GM12878 (cell line): ENCODE measurements around the gene RNF34. TPM values are rescaled to one million over a fixed set of nuclear protein-coding genes. Genes with fewer than 3 reads are reported as not detected.

Experiments used
- ATAC-seq: fragments of 200-7000 bp; cut with Tn5 transposase; 3 replicates; pipeline ENCODE4 v1.9.1; 2020; ENCODE audit warnings: mild to moderate bottlenecking, moderate library complexity
- BruUV-seq: library from RNA; stranded (reverse); fragments of 400-500 nt; replicated peaks from 2 replicates; lab custom pipeline; 2021; lab: Mats Ljungman, UMichigan
- CTCF ChIA-PET: fragments of 300-600 bp; sonication (Branson Sonifier 250); formaldehyde crosslinking; extraction: SDS; loops from one replicate; lab custom pipeline; 2021; ENCODE audit warnings: inconsistent platforms; lab: Yijun Ruan, JAX
- POLR2A ChIA-PET: fragments of 350-600 bp; formaldehyde crosslinking; extraction: SDS; loops from one replicate; lab custom pipeline; 2021; ENCODE audit warnings: inconsistent platforms; lab: Charles Lee
- RAD21 ChIA-PET: fragments of 300-600 bp; sonication (Branson Sonifier 250); formaldehyde crosslinking; loops from one replicate; lab custom pipeline; 2023; ENCODE audit warnings: antibody characterized with exemption; ENCODE audit not compliant: unreplicated experiment; lab: Charles Lee
- SMC1A ChIA-PET: fragments of 300-600 bp; sonication (Branson Sonifier 250); formaldehyde crosslinking; loops from one replicate; lab custom pipeline; 2023; ENCODE audit not compliant: unreplicated experiment, uncharacterized antibody; lab: Charles Lee
- DNase-seq: peaks from one replicate; pipeline ENCODE4 v3.0.0-alpha.2; 2011; ENCODE audit warnings: low read depth, low spot score
- FAIRE-seq: peaks from 3 replicates; lab custom pipeline; 2011; peaks lifted over from hg19 to GRCh38; lab: Jason Lieb, UNC
- H2AFZ ChIP-seq: 2 replicates; pipeline ENCODE4 v1.6.0; 2011; ENCODE audit warnings: low read depth, low read length, control low read depth; ENCODE audit not compliant: control insufficient read depth
- H3K27ac ChIP-seq: 2 replicates; pipeline ENCODE4 v1.5.1; 2011; ENCODE audit warnings: control low read depth; ENCODE audit not compliant: control insufficient read depth, insufficient read depth
- H3K27me3 ChIP-seq, 2 experiments: replicated peaks in 1 of 2; 2 replicates each; pipeline versions ENCODE4 v1.6.0 to v1.6.1; 2011; ENCODE audit warnings: low read length in 1 of 2; ENCODE audit not compliant: control insufficient read depth in 2 of 2, insufficient read depth in 2 of 2
- H3K36me3 ChIP-seq, 2 experiments: 2 replicates each; pipeline ENCODE4 v1.5.1; 2011; ENCODE audit warnings: low read length in 1 of 2; ENCODE audit not compliant: control insufficient read depth in 2 of 2, insufficient read depth in 2 of 2
- H3K4me1 ChIP-seq: 2 replicates; pipeline ENCODE4 v1.6.1; 2011; ENCODE audit warnings: mild to moderate bottlenecking, low read length, moderate library complexity, mixed read lengths; ENCODE audit not compliant: control insufficient read depth, insufficient read depth
- H3K4me2 ChIP-seq: 2 replicates; pipeline ENCODE4 v1.6.0; 2011; ENCODE audit warnings: control low read depth; ENCODE audit not compliant: control insufficient read depth, insufficient read depth
- H3K4me3 ChIP-seq: fragments of 200-600 bp; sonication (generic); 2 replicates; pipeline ENCODE4 v1.5.1; 2016
- H3K79me2 ChIP-seq: 2 replicates; pipeline ENCODE4 v1.6.0; 2011; ENCODE audit warnings: low read length; ENCODE audit not compliant: control insufficient read depth, insufficient read depth
- H3K9ac ChIP-seq: 2 replicates; pipeline ENCODE4 v1.8.0; 2011; ENCODE audit warnings: low read length, control low read depth, mixed read lengths; ENCODE audit not compliant: control insufficient read depth, insufficient read depth
- H3K9me3 ChIP-seq: replicated peaks from 3 replicates; pipeline ENCODE4 v1.5.1; 2011; ENCODE audit warnings: mild to moderate bottlenecking, low read length; ENCODE audit not compliant: control insufficient read depth, insufficient read depth
- H4K20me1 ChIP-seq: 2 replicates; pipeline ENCODE4 v1.6.0; 2011; ENCODE audit not compliant: control insufficient read depth, insufficient read depth
- ASH2L ChIP-seq: fragments of 300-600, 200-600 bp; sonication (generic); IDR thresholded peaks from 2 replicates; pipeline ENCODE4 v1.6.1; 2017; ENCODE audit warnings: low read depth, mild to moderate bottlenecking, borderline replicate concordance
- ATF2 ChIP-seq: IDR thresholded peaks from 2 replicates; pipeline ENCODE4 v1.6.1; 2012; ENCODE audit warnings: low read length, inconsistent platforms
- KAT2A ChIP-seq: conservative IDR thresholded peaks from 2 replicates; pipeline ENCODE4 v1.6.1; 2011; ENCODE audit warnings: low read depth, low read length; ENCODE audit not compliant: control insufficient read depth
- PAX5 ChIP-seq: IDR thresholded peaks from 2 replicates; pipeline ENCODE4 v1.6.1; 2011; ENCODE audit warnings: low read depth, low read length, borderline replicate concordance
- PAX8 ChIP-seq: fragments of 450-650 bp; IDR thresholded peaks from 2 replicates; pipeline ENCODE4 v1.6.1; 2017; ENCODE audit warnings: mild to moderate bottlenecking, moderate library complexity
- POLR2AphosphoS5 ChIP-seq: IDR thresholded peaks from 2 replicates; pipeline ENCODE4 v1.6.1; 2011; ENCODE audit warnings: mild to moderate bottlenecking, low read length, inconsistent platforms
- RELB ChIP-seq: fragments of 450-650 bp; IDR thresholded peaks from 2 replicates; pipeline ENCODE4 v1.6.1; 2017; ENCODE audit warnings: low read depth, mild to moderate bottlenecking, moderate library complexity
- SRF ChIP-seq, 2 experiments: IDR thresholded peaks; 2 replicates each; pipeline ENCODE4 v1.6.1; 2011; ENCODE audit warnings: low read depth in 2 of 2, low read length in 2 of 2, mild to moderate bottlenecking in 1 of 2, moderate library complexity in 1 of 2
- ZBTB4 ChIP-seq: fragments of 450-650 bp; formaldehyde crosslinking; IDR thresholded peaks from 2 replicates; pipeline ENCODE4 v1.4.0; 2022; ENCODE audit warnings: mild to moderate bottlenecking, moderate library complexity
- WGBS: methylation state at CpG from one replicate; pipeline ENCODE4 v1.1.6; 2016; ENCODE audit warnings: low lambda C conversion rate; ENCODE audit not compliant: insufficient replicate concordance, insufficient coverage; ENCODE audit errors: missing lambda C conversion rate; 5-methylcytosine and 5-hydroxymethylcytosine counted together
- in situ Hi-C: fragments of 300-500 bp; cut with MboI; formaldehyde crosslinking; loops from 9 replicates; pipeline ENCODE4 v1.14.3; 2018; ENCODE audit warnings: mixed read lengths
- intact Hi-C: fragments of 100-400 bp; cut with micrococcal nuclease; formaldehyde crosslinking; loops from one replicate; pipeline ENCODE4 v1.14.2; 2022; ENCODE audit not compliant: unreplicated experiment
- polyA plus RNA-seq, 11 experiments: library from polyadenylated mRNA; depleted of rRNA in 4 of 11; unstranded in 6 of 11; stranded (reverse) in 5 of 11; fragments of >200 nt; fragmentation: Nextera tagmentation in 4 of 11; fragmentation: Illumina TruSeq in 1 of 11; extraction: Ambion mirVana in 4 of 11; extraction: Trizol in 1 of 11; gene quantifications; 1 replicate in 1 of 11; 2 replicates in 10 of 11; pipeline versions ENCODE4 v1.2.1 to v1.2.3, GENCODE V29; 2011 to 2016; ENCODE audit warnings: inconsistent platforms in 2 of 11, missing spikeins in 2 of 11, low read depth in 1 of 11
- total RNA-seq, 4 experiments: library from RNA; depleted of rRNA in 3 of 4; stranded (reverse); fragments of >200 nt in 3 of 4; fragmentation: Illumina TruSeq in 1 of 4; extraction: Trizol in 1 of 4; gene quantifications; 2 replicates each; pipeline versions ENCODE4 v1.2.1 to v1.2.3, GENCODE V29; 2013 to 2021
- TF ChIP-seq, protein P1 (sequence below): IDR thresholded peaks from 2 replicates; pipeline ENCODE4 v1.6.1; 2012; ENCODE audit warnings: low read depth, low read length, improper control_type of control experiment
- TF ChIP-seq, protein P2 (sequence below): fragments of 450-650 bp; IDR thresholded peaks from 2 replicates; pipeline ENCODE4 v1.6.1; 2014; ENCODE audit warnings: mild to moderate bottlenecking

Gene RNF34
- total and polyA plus RNA-seq, 10 of the 15 experiments (the other 5 are each of a cell fraction or from before 2014, with no cell fraction given), result 63.6 to 199 (median 115) TPM

DNA sequence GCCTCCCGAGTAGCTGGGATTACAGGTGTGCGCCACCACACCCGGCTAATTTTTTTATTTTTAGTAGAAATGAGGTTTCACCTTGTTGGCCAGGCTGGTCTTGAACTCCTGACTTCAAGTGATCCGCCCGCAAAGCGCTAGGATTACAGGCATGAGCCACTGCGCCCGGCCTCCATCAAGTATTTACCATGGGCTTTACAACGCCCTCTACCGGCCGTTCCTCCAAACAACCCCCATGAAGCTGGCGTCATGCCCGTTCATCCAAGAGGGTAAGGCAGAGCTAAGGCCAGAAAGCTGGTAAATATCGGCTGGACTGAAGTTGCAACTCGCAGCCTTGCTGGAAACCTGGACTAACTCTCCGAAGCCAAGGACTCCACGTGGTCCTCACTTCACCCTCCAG is 41.6 kb downstream of the RNF34 start (continued):
- TF ChIP-seq ZBTB4 (CRISPR knock-in tag) (no peak), RELB (no peak), KAT2A (no peak)

DNA sequence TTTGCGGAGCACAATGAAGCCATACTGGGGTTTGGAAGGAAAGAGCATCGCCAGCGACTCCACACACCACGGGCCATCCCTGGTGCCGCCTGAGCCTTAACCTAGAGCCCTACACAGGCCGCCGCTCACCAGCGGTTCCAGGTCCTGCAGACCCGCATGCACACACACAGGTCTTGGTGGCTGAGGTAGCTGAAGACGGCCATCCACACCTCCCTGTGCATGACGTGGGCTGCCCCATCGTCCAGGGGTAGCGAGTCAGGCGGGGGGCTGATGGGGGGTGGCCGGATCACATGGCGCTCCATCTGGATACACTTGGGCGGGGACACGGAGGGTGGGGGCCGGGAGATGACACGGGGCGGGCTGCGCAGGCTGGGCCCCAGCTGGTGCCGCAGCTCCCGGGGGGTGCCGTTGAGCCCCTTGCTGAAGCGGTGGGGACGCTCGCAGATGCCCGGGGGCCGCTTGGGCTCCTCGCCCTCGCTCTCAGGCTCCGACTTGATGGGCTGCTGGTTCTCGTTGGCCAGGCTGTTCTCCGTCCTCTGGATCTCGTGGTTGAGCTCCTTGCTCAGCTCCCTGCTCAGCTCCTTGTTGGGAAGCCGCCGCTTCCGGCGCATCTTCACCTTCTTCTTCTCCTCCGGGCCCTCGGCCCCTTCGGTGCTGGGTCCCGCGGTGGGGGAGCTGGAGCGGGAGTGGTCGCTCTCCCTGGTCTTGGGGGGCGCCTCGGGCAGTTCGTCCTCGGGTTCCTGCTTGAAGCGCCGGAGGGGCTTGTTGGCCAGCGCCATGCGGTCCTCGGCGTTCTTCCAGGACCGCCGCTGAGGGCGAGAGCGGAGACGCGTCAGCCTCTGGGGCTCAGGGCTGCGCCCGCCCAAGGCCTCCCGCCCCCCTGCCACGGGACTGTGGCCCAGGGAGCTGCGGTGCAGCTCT is 42.4 kb downstream of the RNF34 start:
- WGBS, result 95% methylated on average over 46 of the region's 68 CpGs
- SMC1A ChIA-PET, result interaction anchor here (0.6 to 3.4 kb wide), 12 partner anchors 12 to 386 kb away, joined by 3 to 31 read pairs (median 3); partner anchors contain the start of gene ANAPC5
- no peak overlapping the region for H2AFZ ChIP-seq
- H3K4me1 ChIP-seq, result no peaks in the 10 kb centered on the region
- FAIRE-seq, result no peak
- RAD21 ChIA-PET, result interaction anchor here (1.0 to 2.4 kb wide), 11 partner anchors 17 to 382 kb away, joined by 3 to 21 read pairs (median 5); no protein-coding TSS in a partner anchor
- H3K4me3 ChIP-seq, result no peak overlapping the region
- CTCF ChIA-PET, result interaction anchor here (0.5 to 6.3 kb wide), 35 partner anchors 9 to 437 kb away, joined by 3 to 90 read pairs (median 5); partner anchors contain the start of genes ANAPC5 and RNF34
- H3K4me2 ChIP-seq, result no peak overlapping the region
- no peak overlapping the region for H3K9ac ChIP-seq
- no peaks in the 10 kb centered on the region for H3K27me3 ChIP-seq
- DNase-seq, result no peak
- H3K36me3 ChIP-seq, result peaks cover 32 to 57% of the 10 kb centered on the region in 2 experiments
- peaks cover 2% of the 10 kb centered on the region; the same call in 1 of the 3 replicates for H3K9me3 ChIP-seq
- no peaks in the 10 kb centered on the region for H3K79me2 ChIP-seq
- POLR2A ChIA-PET, result interaction anchor here (1.0 to 1.6 kb wide), 3 partner anchors 9 to 17 kb away, joined by 4 to 5 read pairs (median 5); no protein-coding TSS in a partner anchor
- in situ Hi-C loops (loop anchor here (25.0 kb wide), 1 partner anchor 105 kb away; no protein-coding TSS in a partner anchor), intact Hi-C loops (no loop called here)
- no peaks in the 10 kb centered on the region; the same call in 1 of the 2 replicates for H4K20me1 ChIP-seq
- H3K27ac ChIP-seq, result no peak overlapping the region
- no TSS peak for BruUV-seq
- ATAC-seq, result no peak
- no peak for TF ChIP-seq ATF2
- TF ChIP-seq ASH2L, result no peak
- TF ChIP-seq PAX8, result no peak
- no peak for TF ChIP-seq POLR2AphosphoS5
- no peak for TF ChIP-seq SRF (IDR thresholded peaks at IDR 0.05; ENCODE audit: low read depth in 2 of 2, low read length in 2 of 2)
- TF ChIP-seq, protein P1, sequence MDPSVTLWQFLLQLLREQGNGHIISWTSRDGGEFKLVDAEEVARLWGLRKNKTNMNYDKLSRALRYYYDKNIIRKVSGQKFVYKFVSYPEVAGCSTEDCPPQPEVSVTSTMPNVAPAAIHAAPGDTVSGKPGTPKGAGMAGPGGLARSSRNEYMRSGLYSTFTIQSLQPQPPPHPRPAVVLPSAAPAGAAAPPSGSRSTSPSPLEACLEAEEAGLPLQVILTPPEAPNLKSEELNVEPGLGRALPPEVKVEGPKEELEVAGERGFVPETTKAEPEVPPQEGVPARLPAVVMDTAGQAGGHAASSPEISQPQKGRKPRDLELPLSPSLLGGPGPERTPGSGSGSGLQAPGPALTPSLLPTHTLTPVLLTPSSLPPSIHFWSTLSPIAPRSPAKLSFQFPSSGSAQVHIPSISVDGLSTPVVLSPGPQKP, result no peak
- no peak for TF ChIP-seq PAX5
- TF ChIP-seq, protein P2, sequence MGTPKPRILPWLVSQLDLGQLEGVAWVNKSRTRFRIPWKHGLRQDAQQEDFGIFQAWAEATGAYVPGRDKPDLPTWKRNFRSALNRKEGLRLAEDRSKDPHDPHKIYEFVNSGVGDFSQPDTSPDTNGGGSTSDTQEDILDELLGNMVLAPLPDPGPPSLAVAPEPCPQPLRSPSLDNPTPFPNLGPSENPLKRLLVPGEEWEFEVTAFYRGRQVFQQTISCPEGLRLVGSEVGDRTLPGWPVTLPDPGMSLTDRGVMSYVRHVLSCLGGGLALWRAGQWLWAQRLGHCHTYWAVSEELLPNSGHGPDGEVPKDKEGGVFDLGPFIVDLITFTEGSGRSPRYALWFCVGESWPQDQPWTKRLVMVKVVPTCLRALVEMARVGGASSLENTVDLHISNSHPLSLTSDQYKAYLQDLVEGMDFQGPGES, result no peak
